T-helper 9 cell (primary cell): ENCODE results near the gene APOB.

Experiments
- DNase-seq: peaks from one replicate; pipeline ENCODE4 v3.0.0-alpha.2; 2020
- total RNA-seq, 2 donors: gene quantifications; one replicate each; lab custom pipeline; 2026; lab: John Stamatoyannopoulos, UW

APOB gene
- 0 to 0.07 reads per million in 2 donors for total RNA-seq

- DNase-seq = no peak
Measured at GRCh38 chr2:21043744-21044532, at the start of gene APOB. TSS of gene APOB (minus strand) at chr2:21044073. CDS start at chr2:21043945, 128 bp downstream.

GRCh38 chr2:21092308-21092869 is 48.5 kb upstream of the APOB start:
- DNase-seq = no peak

GRCh38 chr2:21084401-21084800 is 40.5 kb upstream of the APOB start:
- no peak for DNase-seq

- no peak for DNase-seq
Measured at GRCh38 chr2:21083482-21083881, 39.6 kb upstream of the APOB start.

- DNase-seq = no peak
Measured at GRCh38 chr2:21078296-21078695, 34.4 kb upstream of the APOB start.

- no peak for DNase-seq
Measured at GRCh38 chr2:21072477-21073242, 28.8 kb upstream of the APOB start.

GRCh38 chr2:21070341-21071257 is 26.7 kb upstream of the APOB start:
- DNase-seq = no peak

GRCh38 chr2:21069746-21070340 is 26.0 kb upstream of the APOB start:
- DNase-seq = no peak

GRCh38 chr2:21067859-21068537 is 24.1 kb upstream of the APOB start:
- no peak for DNase-seq

- DNase-seq = no peak
Measured at GRCh38 chr2:21067125-21067524, 23.3 kb upstream of the APOB start.

- no peak for DNase-seq
Measured at GRCh38 chr2:21059885-21060610, 16.2 kb upstream of the APOB start.

GRCh38 chr2:21057097-21057496 is 13.2 kb upstream of the APOB start:
- DNase-seq = no peak

- DNase-seq = no peak
Measured at GRCh38 chr2:21055879-21056790, 12.3 kb upstream of the APOB start.

GRCh38 chr2:21055451-21055850 is 11.6 kb upstream of the APOB start:
- no peak for DNase-seq

- DNase-seq = no peak
Measured at GRCh38 chr2:21054011-21054410, 10.1 kb upstream of the APOB start.

- DNase-seq = no peak
Measured at GRCh38 chr2:21052044-21052443, 8.2 kb upstream of the APOB start.

GRCh38 chr2:21050164-21050563 is 6.3 kb upstream of the APOB start:
- DNase-seq = no peak

GRCh38 chr2:21047141-21048009 is 3.5 kb upstream of the APOB start:
- no peak for DNase-seq

- no peak for DNase-seq
Measured at GRCh38 chr2:21046506-21046905, 2.6 kb upstream of the APOB start.
